DOHH2 (cell line): Measurements from ENCODE around the gene CHRND.

Source experiments
- H3F3A ChIP-seq: fragments of 200-600 bp; sonication (generic), shearing (Covaris generic); 2 replicates; pipeline ENCODE4 v1.6.0; 2016; ENCODE audit warnings: antibody characterized with exemption, mild to moderate bottlenecking; ENCODE audit not compliant: control insufficient read depth, insufficient read depth
- H3K27ac ChIP-seq: fragments of 200-600 bp; sonication (generic); 2 replicates; pipeline ENCODE4 v1.5.1; 2014; ENCODE audit warnings: low read depth, mild to moderate bottlenecking, low read length, moderate library complexity
- H3K27me3 ChIP-seq: fragments of 200-600 bp; sonication (generic); 2 replicates; pipeline ENCODE4 v1.6.1; 2014; ENCODE audit warnings: mild to moderate bottlenecking, low read length, mixed read lengths; ENCODE audit not compliant: control insufficient read depth
- H3K36me3 ChIP-seq: fragments of 200-600 bp; sonication (generic); 2 replicates; pipeline ENCODE4 v1.6.1; 2014; ENCODE audit warnings: mild to moderate bottlenecking, low read length, moderate library complexity, mixed read lengths; ENCODE audit not compliant: control insufficient read depth
- H3K4me1 ChIP-seq: fragments of 200-600 bp; sonication (generic); 2 replicates; pipeline ENCODE4 v1.6.1; 2014; ENCODE audit warnings: mild to moderate bottlenecking, low read length, mixed read lengths; ENCODE audit not compliant: control insufficient read depth
- H3K4me2 ChIP-seq: fragments of 200-600 bp; sonication (generic); 2 replicates; pipeline ENCODE4 v1.6.0; 2014; ENCODE audit warnings: mild to moderate bottlenecking, low read length, moderate library complexity
- H3K4me3 ChIP-seq: fragments of 200-600 bp; sonication (generic); 2 replicates; pipeline ENCODE4 v1.5.1; 2014; ENCODE audit warnings: mild to moderate bottlenecking, low read length, mixed read lengths
- H3K79me2 ChIP-seq: fragments of 200-600 bp; sonication (generic); 2 replicates; pipeline ENCODE4 v1.6.1; 2014; ENCODE audit warnings: mild to moderate bottlenecking, low read length, mixed read lengths; ENCODE audit not compliant: control insufficient read depth
- H3K9me2 ChIP-seq: fragments of 200-600 bp; sonication (generic); replicated peaks from 2 replicates; pipeline ENCODE4 v1.6.1; 2014; ENCODE audit warnings: mild to moderate bottlenecking, low read length, mixed read lengths; ENCODE audit not compliant: control insufficient read depth
- H3K9me3 ChIP-seq: fragments of 200-600 bp; sonication (generic); 2 replicates; pipeline ENCODE4 v1.6.1; 2014; ENCODE audit warnings: antibody characterized with exemption, low read length, mixed read lengths; ENCODE audit not compliant: control insufficient read depth, insufficient read depth
- H4K20me1 ChIP-seq: fragments of 200-600 bp; sonication (generic); 2 replicates; pipeline ENCODE4 v1.6.0; 2014; ENCODE audit warnings: low read depth, mild to moderate bottlenecking, antibody characterized with exemption, low read length, moderate library complexity; ENCODE audit not compliant: control insufficient read depth, insufficient read depth
- EZH2phosphoT487 ChIP-seq: fragments of 200-600 bp; sonication (generic); IDR thresholded peaks from 2 replicates; pipeline ENCODE4 v1.6.1; 2017; ENCODE audit warnings: borderline replicate concordance, mild to moderate bottlenecking, antibody characterized with exemption, low read length, moderate library complexity, mixed read lengths
- TF ChIP-seq, protein P1 (sequence below): fragments of 200-600 bp; sonication (generic); IDR thresholded peaks from one replicate; pipeline ENCODE4 v1.5.1; 2014; ENCODE audit warnings: antibody characterized with exemption, mild to moderate bottlenecking, low read depth, low read length; ENCODE audit not compliant: poor library complexity, severe bottlenecking

Gene CHRND

DNA sequence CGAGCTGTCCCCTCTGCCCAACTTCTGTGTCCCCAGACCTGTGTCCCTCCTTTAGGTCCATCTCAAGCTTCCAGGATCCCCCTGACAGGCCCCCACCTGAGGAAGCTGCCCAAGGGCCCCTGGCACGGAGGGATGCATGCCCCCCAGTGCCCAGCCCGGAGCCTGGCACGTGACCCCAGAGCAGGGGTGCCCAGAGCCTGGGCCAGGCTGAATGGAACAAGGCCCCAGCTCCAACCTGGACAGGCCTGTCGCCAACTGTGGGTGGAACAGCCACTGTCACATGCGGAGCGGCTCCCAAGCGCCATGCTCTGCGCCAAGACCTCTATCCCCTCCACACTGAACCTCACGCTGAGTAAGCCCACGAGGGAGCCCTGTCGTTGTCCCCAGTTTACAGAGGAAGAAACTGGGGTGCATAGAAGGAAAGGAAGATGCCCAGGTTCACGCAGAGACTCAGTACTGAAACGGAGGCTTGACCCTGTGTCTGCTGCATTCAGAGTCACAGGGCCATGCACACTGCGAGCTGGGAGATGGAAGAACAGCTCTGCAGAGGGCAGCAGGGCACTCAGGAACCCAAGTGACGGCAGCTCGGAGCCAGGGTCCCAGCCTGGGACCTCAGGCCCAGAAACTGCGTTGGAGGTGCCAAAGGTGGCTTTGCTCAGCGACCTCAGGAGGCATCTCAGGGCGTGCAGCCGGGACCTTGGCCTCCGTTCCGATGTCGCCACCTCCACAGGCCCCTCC, 32.8 kb upstream of the CHRND start:
- Histone ChIP-seq H3K4me1 (peaks cover 6% of the 10 kb centered on the region), H3K4me2 (no peak overlapping the region), H3K27ac (no peak overlapping the region), H3K27me3 (no peaks in the 10 kb centered on the region), H3F3A (no peaks in the 10 kb centered on the region), H3K36me3 (no peaks in the 10 kb centered on the region), H4K20me1 (no peaks in the 10 kb centered on the region), H3K4me3 (no peak overlapping the region), H3K79me2 (no peaks in the 10 kb centered on the region), H3K9me3 (no peaks in the 10 kb centered on the region), H3K9me2 (no peaks in the 10 kb centered on the region)
- TF ChIP-seq EZH2phosphoT487 = no peak
- TF ChIP-seq, protein P1, sequence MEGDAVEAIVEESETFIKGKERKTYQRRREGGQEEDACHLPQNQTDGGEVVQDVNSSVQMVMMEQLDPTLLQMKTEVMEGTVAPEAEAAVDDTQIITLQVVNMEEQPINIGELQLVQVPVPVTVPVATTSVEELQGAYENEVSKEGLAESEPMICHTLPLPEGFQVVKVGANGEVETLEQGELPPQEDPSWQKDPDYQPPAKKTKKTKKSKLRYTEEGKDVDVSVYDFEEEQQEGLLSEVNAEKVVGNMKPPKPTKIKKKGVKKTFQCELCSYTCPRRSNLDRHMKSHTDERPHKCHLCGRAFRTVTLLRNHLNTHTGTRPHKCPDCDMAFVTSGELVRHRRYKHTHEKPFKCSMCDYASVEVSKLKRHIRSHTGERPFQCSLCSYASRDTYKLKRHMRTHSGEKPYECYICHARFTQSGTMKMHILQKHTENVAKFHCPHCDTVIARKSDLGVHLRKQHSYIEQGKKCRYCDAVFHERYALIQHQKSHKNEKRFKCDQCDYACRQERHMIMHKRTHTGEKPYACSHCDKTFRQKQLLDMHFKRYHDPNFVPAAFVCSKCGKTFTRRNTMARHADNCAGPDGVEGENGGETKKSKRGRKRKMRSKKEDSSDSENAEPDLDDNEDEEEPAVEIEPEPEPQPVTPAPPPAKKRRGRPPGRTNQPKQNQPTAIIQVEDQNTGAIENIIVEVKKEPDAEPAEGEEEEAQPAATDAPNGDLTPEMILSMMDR = no peak

DNA sequence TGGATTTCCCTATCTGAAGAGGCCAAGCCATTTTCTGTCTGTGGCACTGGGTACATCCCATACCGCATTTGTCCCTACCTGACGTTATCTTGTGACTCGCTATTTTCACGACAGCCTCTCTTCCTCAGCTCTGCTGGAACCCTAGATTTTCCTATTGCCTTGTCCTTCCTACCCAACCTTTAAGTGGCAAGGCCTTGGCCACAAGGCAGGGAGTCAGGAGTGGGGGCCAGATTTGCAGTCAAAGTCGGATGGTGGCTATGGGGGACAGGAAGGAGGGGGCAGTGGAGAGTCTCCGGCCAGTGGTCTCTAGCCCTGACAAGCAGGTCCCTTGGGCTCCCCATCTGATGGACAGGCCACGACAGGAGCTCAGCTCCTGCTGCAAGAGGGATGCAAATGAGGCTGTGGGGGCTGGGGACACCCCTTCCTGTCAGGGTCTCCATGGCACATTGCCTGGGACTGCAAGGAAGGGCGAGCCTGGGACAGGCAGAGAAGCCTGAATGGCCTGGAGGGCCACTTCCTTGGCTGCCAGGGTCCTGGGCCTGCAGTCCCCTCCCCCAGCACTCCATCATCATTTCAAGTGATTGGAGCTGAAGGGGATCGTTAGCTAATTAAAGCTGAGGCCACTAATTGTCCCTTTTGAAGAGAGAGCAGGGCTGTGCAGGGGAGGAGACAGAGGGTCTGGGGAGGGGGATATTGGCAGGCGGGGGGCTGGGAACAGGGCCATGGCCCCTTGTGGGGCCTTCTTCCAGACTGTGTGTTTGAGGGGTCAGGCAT, 32.1 kb upstream of the CHRND start:
- H3K4me3 ChIP-seq = no peak overlapping the region
- H3F3A ChIP-seq = no peaks in the 10 kb centered on the region
- no peaks in the 10 kb centered on the region for H3K36me3 ChIP-seq
- H3K9me3 ChIP-seq = no peaks in the 10 kb centered on the region
- H4K20me1 ChIP-seq = no peaks in the 10 kb centered on the region
- H3K79me2 ChIP-seq = no peaks in the 10 kb centered on the region
- TF ChIP-seq, protein P1 = no peak
- no peak for TF ChIP-seq EZH2phosphoT487
- no peak overlapping the region; the same call in 1 of the 2 replicates for H3K4me2 ChIP-seq
- H3K9me2 ChIP-seq = no peaks in the 10 kb centered on the region
- no peaks in the 10 kb centered on the region for H3K27me3 ChIP-seq
- H3K4me1 ChIP-seq = peaks cover 6% of the 10 kb centered on the region
- H3K27ac ChIP-seq = no peak overlapping the region

DNA sequence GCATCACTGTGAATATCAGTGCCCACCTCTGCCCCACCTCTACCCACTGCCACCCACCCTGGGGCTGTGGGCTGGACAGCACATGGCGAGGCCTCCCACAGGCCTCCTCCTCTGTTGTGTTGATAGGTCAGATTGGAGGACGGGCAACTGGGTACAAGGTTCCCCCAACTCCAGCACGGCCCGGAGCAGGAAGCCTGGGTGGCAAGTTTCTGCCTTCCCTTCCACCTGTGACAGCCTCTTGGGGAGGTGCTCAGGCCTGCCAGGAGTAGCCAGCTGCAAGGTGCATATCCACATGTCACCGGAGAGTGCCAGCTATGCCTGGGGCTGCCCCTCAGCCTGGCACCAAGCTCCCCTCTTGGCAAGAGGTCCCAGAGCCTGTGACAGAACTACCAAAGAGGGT, 31.4 kb upstream of the CHRND start:
- H3K4me1 ChIP-seq = peaks cover 6% of the 10 kb centered on the region
- H3K27ac ChIP-seq = no peak overlapping the region
- H3K79me2 ChIP-seq = no peaks in the 10 kb centered on the region
- H3K36me3 ChIP-seq = no peaks in the 10 kb centered on the region
- no peak for TF ChIP-seq EZH2phosphoT487
- TF ChIP-seq, protein P1 = no peak
- H3K9me3 ChIP-seq = no peaks in the 10 kb centered on the region
- no peak overlapping the region for H3K4me3 ChIP-seq
- H4K20me1 ChIP-seq = no peaks in the 10 kb centered on the region
- no peaks in the 10 kb centered on the region for H3K27me3 ChIP-seq
- no peaks in the 10 kb centered on the region for H3F3A ChIP-seq
- no peak overlapping the region for H3K4me2 ChIP-seq
- no peaks in the 10 kb centered on the region for H3K9me2 ChIP-seq
